AG04449 (cell line): ENCODE measurements around the gene ATP6V0E2.
"Not testable (repeated sequence)": the region's sequence is repeated elsewhere in the genome, so short reads cannot be mapped to it uniquely, and the experiment has no call there.

Source experiments
- CTCF ChIA-PET: fragments of 350-600 bp; formaldehyde crosslinking; extraction: SDS; loops from one replicate; lab custom pipeline; 2021; ENCODE audit warnings: antibody characterized with exemption; lab: Yijun Ruan, JAX
- POLR2A ChIA-PET: fragments of 400-600, 350-600 bp; formaldehyde crosslinking; extraction: SDS; loops from one replicate; lab custom pipeline; 2020; ENCODE audit warnings: antibody characterized with exemption, inconsistent platforms; lab: Yijun Ruan, JAX
- DNase-seq: peaks from one replicate; pipeline ENCODE4 v3.0.0-alpha.2; 2010; ENCODE audit warnings: low read depth, low spot score
- H3K4me3 ChIP-seq: 2 replicates; pipeline ENCODE4 v1.5.1; 2011; ENCODE audit warnings: low read depth, mild to moderate bottlenecking, control low read depth, low read length
- TF ChIP-seq, protein P1 (sequence below): IDR thresholded peaks from one replicate; pipeline ENCODE4 v1.5.1; 2011; ENCODE audit warnings: mild to moderate bottlenecking, moderate library complexity, low read length, control low read depth, inconsistent platforms; ENCODE audit not compliant: insufficient read depth; ENCODE audit errors: missing control alignments

ATP6V0E2 gene

DNA sequence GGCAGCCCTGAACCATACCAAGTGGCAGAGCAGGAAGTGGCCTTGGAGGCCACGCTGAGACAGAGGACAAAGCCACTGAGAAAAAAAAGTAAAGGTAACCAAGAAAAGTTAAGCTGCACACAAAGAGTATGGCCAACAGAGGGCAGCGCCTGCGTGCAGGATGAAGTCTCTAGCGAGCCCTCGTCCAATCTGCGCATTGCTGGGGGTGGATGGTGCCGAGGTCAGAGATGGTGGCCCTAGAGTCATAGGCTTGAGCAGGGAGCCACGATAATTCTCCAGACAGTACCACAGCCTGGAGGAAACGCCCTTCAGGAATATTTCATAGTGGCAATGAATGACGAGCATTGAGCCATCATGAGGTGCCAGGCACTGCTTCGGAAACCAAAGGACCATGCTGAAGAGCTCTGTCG, 9.7 kb downstream of the ATP6V0E2 start:
- no peak overlapping the region for H3K4me3 ChIP-seq
- ChIA-PET POLR2A (no interaction called here), CTCF (interaction anchor here (1.2 to 2.7 kb wide), 4 partner anchors 9 to 77 kb away, joined by 3 to 15 read pairs (median 4); partner anchors contain the start of gene ATP6V0E2)
- TF ChIP-seq, protein P1, sequence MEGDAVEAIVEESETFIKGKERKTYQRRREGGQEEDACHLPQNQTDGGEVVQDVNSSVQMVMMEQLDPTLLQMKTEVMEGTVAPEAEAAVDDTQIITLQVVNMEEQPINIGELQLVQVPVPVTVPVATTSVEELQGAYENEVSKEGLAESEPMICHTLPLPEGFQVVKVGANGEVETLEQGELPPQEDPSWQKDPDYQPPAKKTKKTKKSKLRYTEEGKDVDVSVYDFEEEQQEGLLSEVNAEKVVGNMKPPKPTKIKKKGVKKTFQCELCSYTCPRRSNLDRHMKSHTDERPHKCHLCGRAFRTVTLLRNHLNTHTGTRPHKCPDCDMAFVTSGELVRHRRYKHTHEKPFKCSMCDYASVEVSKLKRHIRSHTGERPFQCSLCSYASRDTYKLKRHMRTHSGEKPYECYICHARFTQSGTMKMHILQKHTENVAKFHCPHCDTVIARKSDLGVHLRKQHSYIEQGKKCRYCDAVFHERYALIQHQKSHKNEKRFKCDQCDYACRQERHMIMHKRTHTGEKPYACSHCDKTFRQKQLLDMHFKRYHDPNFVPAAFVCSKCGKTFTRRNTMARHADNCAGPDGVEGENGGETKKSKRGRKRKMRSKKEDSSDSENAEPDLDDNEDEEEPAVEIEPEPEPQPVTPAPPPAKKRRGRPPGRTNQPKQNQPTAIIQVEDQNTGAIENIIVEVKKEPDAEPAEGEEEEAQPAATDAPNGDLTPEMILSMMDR: peak; percentile 78
- DNase-seq: no peak

DNA sequence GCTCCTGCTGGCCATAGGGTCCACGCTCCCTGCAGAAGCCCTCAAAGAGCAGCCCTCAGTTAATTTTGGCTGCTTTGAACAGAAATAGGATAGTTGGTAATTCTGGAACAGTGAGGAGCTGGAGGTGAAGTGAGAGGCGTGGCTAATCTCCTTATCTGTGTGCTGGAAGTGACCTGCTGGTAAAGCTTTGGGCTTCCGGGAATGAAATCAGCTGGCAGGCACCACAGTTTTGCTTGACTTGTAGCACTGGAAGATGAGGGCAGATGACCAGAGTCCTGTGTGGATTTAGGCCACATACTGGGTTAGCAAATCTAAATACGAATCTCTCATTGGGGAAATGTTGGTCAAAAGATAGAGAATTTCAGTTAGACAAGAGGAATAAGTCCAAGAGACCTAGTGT, 10.2 kb downstream of the ATP6V0E2 start:
- H3K4me3 ChIP-seq: no peak overlapping the region
- DNase-seq: no peak
- TF ChIP-seq, protein P1: no peak
- ChIA-PET CTCF (interaction anchor here (0.9 to 2.7 kb wide), 5 partner anchors 9 to 77 kb away, joined by 3 to 15 read pairs (median 4); partner anchors contain the start of gene ATP6V0E2), POLR2A (no interaction called here)

DNA sequence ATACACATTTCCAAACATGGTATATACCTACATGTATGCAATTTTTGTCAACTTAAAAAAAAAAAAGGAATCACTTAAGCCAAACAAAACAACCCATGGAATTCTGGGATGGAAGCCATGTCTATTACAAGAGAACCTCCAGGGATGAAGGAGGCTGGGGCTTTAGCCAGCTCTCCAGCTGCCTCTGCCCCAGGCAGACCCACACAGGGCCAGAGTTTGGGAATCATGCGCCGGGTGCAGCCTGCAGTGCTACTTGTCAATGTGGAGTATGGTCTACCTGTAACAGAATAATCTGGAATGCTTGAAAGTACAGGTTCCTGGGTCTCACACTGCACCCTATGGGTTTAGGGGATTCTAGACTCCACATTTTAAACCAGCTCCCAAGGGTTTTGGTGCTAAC, 10.8 kb downstream of the ATP6V0E2 start:
- ChIA-PET POLR2A (no interaction called here), CTCF (interaction anchor here (0.9 to 2.7 kb wide), 3 partner anchors 10 to 45 kb away, joined by 3 to 15 read pairs (median 3); partner anchors contain the start of gene ATP6V0E2)
- no peak overlapping the region for H3K4me3 ChIP-seq
- DNase-seq: no peak
- TF ChIP-seq, protein P1: no peak

DNA sequence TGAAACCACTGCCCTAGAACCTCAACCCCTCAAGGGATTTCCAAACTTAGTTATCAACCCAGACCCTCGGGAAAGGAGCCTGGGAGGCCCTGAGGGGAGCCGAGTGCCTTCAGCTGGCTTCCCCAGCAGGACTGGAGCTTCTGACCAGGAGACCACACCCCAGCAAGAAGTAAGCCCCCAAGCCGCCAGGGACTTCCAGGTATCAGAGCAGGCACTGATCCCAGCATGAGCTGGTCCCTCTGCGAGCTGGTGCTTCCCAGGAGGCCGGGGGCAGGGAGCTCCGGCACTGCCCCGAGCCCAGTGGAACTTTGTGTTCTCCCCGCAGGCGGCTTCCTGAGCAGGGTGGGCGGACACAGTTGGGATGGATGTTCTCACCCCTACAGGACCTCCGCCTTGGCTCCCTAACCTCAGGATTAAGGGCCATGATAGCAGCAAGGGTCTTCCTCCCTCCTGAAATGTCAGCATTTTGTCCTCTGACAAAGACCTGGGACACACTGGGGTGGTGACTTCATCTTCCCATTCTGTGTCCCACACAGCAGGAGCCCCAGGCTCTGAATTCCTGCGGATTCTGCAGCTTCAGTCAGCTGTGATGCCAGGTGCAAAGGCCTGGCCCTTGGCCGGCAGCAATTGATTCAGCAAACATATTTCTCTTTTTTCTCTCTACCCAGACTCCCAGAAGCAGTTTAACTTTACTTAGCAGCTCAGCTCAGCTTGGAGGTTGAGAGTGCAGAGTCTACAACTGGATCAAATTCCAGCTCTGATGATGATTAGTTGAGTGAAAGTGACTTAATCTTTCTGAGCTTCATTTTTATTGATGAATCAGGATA, 11.6 kb downstream of the ATP6V0E2 start:
- no peak for DNase-seq
- no peak overlapping the region for H3K4me3 ChIP-seq
- TF ChIP-seq, protein P1: no peak
- ChIA-PET POLR2A (no interaction called here), CTCF (interaction anchor here (0.9 kb wide), 1 partner anchor 15 kb away, joined by 3 read pairs; no protein-coding TSS in a partner anchor)

DNA sequence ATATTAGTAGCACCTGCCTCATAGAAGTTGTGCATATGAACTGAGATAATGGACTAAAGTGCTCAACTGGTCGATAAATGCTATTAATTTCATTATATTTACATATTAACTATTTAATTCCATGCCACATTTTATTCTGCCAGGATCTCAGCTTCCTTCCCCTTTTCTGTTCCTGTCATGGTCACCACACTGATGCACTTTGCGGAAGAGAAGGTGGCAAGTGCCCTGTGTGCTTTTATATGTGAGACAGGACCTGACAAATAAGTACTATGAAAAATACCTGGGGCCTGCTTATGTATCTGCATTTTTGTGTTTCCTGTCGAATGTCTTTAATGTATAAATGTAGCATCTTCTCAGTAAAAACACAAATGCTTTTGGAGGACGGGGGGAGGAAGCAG, 12.2 kb downstream of the ATP6V0E2 start:
- no peak for DNase-seq
- no peak overlapping the region for H3K4me3 ChIP-seq
- POLR2A ChIA-PET: no interaction called here
- CTCF ChIA-PET: interaction anchor here (0.9 kb wide), 1 partner anchor 15 kb away, joined by 3 read pairs; no protein-coding TSS in a partner anchor
- TF ChIP-seq, protein P1: no peak

DNA sequence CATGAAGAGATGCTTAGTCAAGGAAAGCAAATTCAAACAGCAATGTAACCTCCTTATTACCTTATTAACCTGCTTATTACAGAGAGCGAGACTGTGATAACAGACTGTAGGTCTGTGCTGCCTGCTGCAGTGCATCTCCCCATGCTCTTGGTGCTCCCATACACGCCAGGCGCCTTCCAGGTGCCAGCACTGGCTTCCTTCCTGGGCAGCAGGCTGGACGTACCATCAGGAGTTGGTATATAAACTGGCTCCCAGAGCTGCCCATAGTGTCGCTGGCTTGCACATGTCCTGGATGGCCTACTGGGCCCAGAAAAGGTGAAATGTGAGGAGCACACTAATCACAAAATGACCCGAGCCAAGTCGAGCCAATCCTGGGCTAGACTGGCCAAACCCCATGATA, 13.5 kb downstream of the ATP6V0E2 start:
- DNase-seq: no peak
- TF ChIP-seq, protein P1: no peak
- no peak overlapping the region for H3K4me3 ChIP-seq
- POLR2A ChIA-PET: no interaction called here
- CTCF ChIA-PET: no interaction called here

DNA sequence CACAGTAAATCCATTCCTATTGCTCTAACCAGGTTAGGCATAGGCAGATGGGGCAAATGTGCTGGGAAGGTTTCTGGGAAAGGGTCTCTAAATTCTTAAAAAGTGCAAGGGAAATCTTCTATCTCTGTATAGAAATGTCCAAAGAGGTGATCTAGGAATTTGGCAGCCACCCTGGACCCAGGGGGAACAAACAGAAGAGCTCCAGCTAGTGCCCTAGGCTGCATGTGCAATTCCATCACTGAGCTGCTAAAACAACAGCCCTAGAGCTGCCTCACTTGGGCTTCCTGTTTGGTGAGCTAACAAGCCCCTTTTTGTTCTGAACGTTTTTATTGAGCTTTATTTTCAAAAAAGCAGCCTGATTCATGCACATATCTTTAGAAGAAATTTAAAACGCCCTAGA, 16.9 kb downstream of the ATP6V0E2 start:
- DNase-seq, POLR2A ChIA-PET, CTCF ChIA-PET, H3K4me3 ChIP-seq: not testable (repeated sequence)

DNA sequence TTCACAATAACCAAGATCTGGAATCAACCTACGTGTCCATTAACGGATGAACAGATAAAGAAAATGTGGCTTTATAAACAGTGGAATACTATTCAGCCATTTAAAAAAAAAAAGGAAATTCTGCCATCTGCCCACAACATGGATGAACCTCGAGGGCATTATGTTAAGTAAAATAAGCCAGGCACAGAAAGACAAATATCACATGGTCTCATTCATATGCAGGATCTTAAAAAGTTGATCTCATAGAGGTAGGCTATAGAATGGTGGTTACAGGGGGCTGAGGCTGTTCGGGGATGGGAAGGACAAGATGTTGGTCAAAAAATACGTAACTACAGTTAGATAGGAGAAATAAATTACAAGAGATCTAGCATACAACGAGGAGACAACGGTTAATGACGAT, 21.2 kb downstream of the ATP6V0E2 start:
- POLR2A ChIA-PET, CTCF ChIA-PET, H3K4me3 ChIP-seq, DNase-seq: not testable (repeated sequence)

DNA sequence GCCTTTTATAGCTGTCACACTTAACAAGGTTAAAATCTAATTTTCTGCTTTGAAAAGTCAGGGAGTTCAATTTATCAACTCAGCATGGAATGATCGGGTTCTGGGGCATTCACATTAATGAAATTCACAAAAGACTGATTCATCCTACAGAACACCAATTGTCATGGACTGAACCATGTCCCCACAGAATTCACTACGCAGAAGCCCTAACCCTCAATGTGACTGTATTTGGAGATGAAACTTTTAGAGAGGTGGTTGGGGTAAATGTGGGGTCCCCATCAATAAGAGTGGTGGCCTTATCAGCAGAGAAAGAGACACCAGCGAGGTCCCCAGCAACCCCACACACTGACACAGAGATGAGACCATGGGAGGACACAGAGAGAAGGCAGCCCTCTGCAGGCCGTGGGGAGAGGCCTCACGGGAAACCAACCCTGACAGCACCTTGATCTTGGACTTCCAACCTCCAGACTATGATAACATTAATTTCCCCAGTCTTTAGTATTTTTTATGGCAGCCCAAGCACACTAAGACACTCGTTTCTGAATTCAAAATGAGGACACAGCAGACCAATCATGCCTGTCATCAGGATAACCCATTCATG, 34.1 kb downstream of the ATP6V0E2 start:
- POLR2A ChIA-PET, H3K4me3 ChIP-seq, CTCF ChIA-PET, DNase-seq: not testable (repeated sequence)
